ENCODE data around the gene TMEM171.

The TMEM171 gene

GRCh38 chr5:73110190-73110589 is 10.2 kb upstream of the TMEM171 start:
- H3K4me3 ChIP-seq (ENCODE audit: low read depth, low read length) = no peak overlapping the region
- no peak for DNase-seq (ENCODE audit: low read depth)
- TF ChIP-seq MYC (IDR thresholded peaks at IDR 0.05; ENCODE audit: low read depth, low read length) = no peak
- TF ChIP-seq POLR2A (IDR thresholded peaks at IDR 0.05; ENCODE audit: extremely low read depth, insufficient read length) = no peak
- TF ChIP-seq CTCF (IDR thresholded peaks at IDR 0.05; ENCODE audit: low read depth, low read length) = no peak
- TF ChIP-seq MAX (IDR thresholded peaks at IDR 0.05; ENCODE audit: low read depth, low read length) = no peak

GRCh38 chr5:73111536-73111935 is 8.8 kb upstream of the TMEM171 start:
- no peak for TF ChIP-seq CTCF (IDR thresholded peaks at IDR 0.05; ENCODE audit: low read depth, low read length)
- no peak for TF ChIP-seq MYC (IDR thresholded peaks at IDR 0.05; ENCODE audit: low read depth, low read length)
- no peak for TF ChIP-seq MAX (IDR thresholded peaks at IDR 0.05; ENCODE audit: low read depth, low read length)
- TF ChIP-seq POLR2A (IDR thresholded peaks at IDR 0.05; ENCODE audit: extremely low read depth, insufficient read length) = no peak
- no peak overlapping the region for H3K4me3 ChIP-seq (ENCODE audit: low read depth, low read length)
- no peak for DNase-seq (ENCODE audit: low read depth)

- TF ChIP-seq MAX (IDR thresholded peaks at IDR 0.05; ENCODE audit: low read depth, low read length) = no peak
- TF ChIP-seq CTCF (IDR thresholded peaks at IDR 0.05; ENCODE audit: low read depth, low read length) = no peak
- no peak for TF ChIP-seq MYC (IDR thresholded peaks at IDR 0.05; ENCODE audit: low read depth, low read length)
- TF ChIP-seq POLR2A (IDR thresholded peaks at IDR 0.05; ENCODE audit: extremely low read depth, insufficient read length) = no peak
- no peak for DNase-seq (ENCODE audit: low read depth)
- no peak overlapping the region for H3K4me3 ChIP-seq (ENCODE audit: low read depth, low read length)
These were observed 8.0 kb upstream of the TMEM171 start for GRCh38 chr5:73112359-73112758.

GRCh38 chr5:73114044-73114688 is 6.2 kb upstream of the TMEM171 start:
- H3K4me3 ChIP-seq (ENCODE audit: low read depth, low read length) = no peak overlapping the region
- TF ChIP-seq CTCF (IDR thresholded peaks at IDR 0.05; ENCODE audit: low read depth, low read length) = no peak
- DNase-seq (ENCODE audit: low read depth) = no peak

- DNase-seq (ENCODE audit: low read depth) = no peak
- TF ChIP-seq POLR2A (IDR thresholded peaks at IDR 0.05; ENCODE audit: extremely low read depth, insufficient read length) (no peak), MYC (IDR thresholded peaks at IDR 0.05; ENCODE audit: low read depth, low read length) (no peak), CTCF (IDR thresholded peaks at IDR 0.05; ENCODE audit: low read depth, low read length) (no peak), MAX (IDR thresholded peaks at IDR 0.05; ENCODE audit: low read depth, low read length) (no peak)
- no peak overlapping the region for H3K4me3 ChIP-seq (ENCODE audit: low read depth, low read length)
These were observed 4.8 kb upstream of the TMEM171 start for GRCh38 chr5:73115399-73116051.
